NB4 (cell line): ENCODE data around the gene SGO2.

Experiments
- CTCF ChIP-seq: IDR thresholded peaks from one replicate; pipeline ENCODE4 v1.5.1; 2012; ENCODE audit warnings: low read depth, low read length
- MAX ChIP-seq: IDR thresholded peaks from 2 replicates; pipeline ENCODE4 v1.6.1; 2011; ENCODE audit warnings: low read depth, low read length
- POLR2A ChIP-seq: IDR thresholded peaks from 2 replicates; pipeline ENCODE4 v1.6.1; 2011; ENCODE audit warnings: mild to moderate bottlenecking; ENCODE audit not compliant: insufficient read length; ENCODE audit errors: extremely low read depth

GRCh38 chr2:200502196-200502595, 23.8 kb upstream of the SGO2 start:
- TF ChIP-seq CTCF (no peak), MAX (no peak), POLR2A (no peak)
